AG09319 (cell line): Measurements from ENCODE around the gene TMEM202.
"Not testable (repeated sequence)": the region's sequence is repeated elsewhere in the genome, so short reads cannot be mapped to it uniquely, and the experiment has no call there.

ENCODE experiments used
- DNase-seq: peaks from one replicate; pipeline ENCODE4 v3.0.0-alpha.2; 2010; ENCODE audit warnings: low read depth; ENCODE audit errors: extremely low read depth
- TF ChIP-seq, protein P1 (sequence below): IDR thresholded peaks from 2 replicates; pipeline ENCODE4 v1.5.1; 2011; ENCODE audit warnings: low read depth, mild to moderate bottlenecking, inconsistent platforms, low read length, moderate library complexity

Gene TMEM202

GRCh38 chr15:72379856-72380430 is 18.2 kb upstream of the TMEM202 start:
- TF ChIP-seq, protein P1, sequence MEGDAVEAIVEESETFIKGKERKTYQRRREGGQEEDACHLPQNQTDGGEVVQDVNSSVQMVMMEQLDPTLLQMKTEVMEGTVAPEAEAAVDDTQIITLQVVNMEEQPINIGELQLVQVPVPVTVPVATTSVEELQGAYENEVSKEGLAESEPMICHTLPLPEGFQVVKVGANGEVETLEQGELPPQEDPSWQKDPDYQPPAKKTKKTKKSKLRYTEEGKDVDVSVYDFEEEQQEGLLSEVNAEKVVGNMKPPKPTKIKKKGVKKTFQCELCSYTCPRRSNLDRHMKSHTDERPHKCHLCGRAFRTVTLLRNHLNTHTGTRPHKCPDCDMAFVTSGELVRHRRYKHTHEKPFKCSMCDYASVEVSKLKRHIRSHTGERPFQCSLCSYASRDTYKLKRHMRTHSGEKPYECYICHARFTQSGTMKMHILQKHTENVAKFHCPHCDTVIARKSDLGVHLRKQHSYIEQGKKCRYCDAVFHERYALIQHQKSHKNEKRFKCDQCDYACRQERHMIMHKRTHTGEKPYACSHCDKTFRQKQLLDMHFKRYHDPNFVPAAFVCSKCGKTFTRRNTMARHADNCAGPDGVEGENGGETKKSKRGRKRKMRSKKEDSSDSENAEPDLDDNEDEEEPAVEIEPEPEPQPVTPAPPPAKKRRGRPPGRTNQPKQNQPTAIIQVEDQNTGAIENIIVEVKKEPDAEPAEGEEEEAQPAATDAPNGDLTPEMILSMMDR: no peak
- DNase-seq: no peak

DNA sequence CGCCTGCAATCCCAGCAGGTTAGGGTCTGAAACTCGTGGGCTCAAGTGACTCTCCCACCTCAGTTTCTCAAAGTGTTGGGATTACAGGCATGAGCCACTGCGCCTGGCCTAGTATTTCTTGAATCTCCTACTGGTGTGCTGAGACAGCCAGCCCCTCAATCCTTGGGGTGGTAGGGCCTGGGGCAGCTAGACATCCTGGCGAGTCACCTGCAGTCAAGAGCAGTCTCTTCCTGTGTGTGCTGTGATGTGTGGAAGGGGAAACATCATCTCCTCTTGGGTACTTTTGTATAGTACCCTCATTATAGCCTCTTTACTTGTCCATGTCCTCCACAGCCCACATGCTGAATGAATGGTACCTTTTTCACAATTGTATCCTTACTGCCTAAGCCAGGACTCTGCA is 17.4 kb upstream of the TMEM202 start:
- TF ChIP-seq, protein P1: no peak
- DNase-seq: no peak

DNA sequence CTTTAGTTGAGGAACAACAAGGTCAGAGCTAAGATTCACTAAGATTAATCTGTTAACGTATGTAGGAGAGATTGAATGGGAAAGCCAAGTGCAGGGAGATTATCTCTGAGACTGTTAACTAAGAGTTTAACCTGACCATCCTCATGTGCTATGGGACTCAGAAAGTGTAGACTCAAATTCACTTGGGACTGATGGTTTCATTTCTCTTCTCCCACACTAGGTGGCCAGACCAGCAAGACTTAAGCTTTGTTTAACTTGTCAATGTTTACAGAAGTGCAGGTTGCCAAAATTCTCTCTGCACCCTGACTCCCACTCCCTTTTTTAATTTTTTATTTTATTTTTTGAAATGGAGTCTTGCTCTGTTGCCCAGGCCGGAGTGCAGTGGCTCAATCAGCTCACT is 16.0 kb upstream of the TMEM202 start:
- TF ChIP-seq, protein P1: peak; percentile 3
- DNase-seq: no peak

DNA sequence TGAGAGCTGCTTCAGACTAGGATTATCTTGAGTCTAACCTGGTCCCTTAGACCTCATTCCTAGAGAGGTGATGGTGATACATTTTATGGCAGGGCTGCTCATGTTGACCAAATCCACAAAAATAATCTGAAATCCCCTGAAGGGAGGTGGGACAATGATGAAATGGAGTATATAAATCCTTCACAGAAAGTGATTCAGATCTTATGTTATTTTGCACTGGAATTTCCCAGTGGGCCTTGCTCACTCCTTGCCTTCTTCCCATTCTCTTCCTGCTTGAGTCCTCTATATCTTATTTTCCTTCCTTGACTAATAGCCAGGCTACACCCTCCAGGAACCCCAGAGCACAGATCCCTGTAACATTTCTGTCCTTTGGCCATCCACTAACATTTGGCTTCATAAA is 10.4 kb upstream of the TMEM202 start:
- TF ChIP-seq, protein P1: no peak
- DNase-seq: no peak

DNA sequence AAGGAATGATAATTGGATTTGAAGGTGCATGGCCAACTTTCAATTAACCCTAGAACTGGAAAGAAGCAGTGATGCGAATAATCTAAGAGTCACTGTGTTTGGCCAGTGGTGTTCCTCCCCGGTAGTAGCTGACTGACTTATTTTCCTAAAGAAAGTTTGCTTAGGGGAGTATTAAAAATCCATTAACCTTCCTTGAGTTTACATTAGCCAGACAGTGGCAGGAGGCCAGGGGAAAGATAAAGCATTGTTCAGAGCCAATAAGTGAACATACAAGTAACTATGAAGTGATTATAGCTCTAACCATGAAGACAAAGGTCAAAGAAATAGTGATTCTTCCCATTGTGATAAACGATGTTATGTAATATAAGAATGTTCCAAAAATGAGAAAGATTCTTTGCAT is 8.9 kb upstream of the TMEM202 start:
- no peak for DNase-seq
- TF ChIP-seq, protein P1: no peak

DNA sequence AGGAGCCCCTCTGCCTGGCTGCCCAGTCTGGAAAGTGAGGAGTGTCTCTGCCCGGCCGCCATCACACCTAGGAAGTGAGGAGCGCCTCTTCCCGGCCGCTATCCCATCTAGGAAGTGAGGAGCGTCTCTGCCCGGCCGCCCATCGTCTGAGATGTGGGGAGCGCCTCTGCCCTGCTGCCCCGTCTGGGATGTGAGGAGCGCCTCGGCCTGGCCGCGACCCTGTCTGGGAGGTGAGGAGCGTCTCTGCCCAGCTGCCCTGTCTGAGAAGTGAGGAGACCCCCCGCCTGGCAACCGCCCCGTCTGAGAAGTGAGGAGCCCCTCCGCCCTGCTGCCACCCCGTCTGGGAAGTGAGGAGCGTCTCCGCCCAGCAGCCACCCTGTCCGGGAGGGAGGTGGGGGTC is 1.8 kb upstream of the TMEM202 start:
- not testable (repeated sequence) for DNase-seq

- TF ChIP-seq, protein P1: no peak
- DNase-seq: no peak
These were observed 543 bp downstream of the TMEM202 start for GRCh38 chr15:72398648-72399047.

GRCh38 chr15:72402726-72403125 is 4.6 kb downstream of the TMEM202 start:
- no peak for DNase-seq
- TF ChIP-seq, protein P1: no peak
